NCI-H1436 (cell line): Measurements from ENCODE around the gene GCC2.
"Not testable (repeated sequence)": the region's sequence is repeated elsewhere in the genome, so short reads cannot be mapped to it uniquely, and the experiment has no call there.

ENCODE experiments used
- DNase-seq: peaks from one replicate; lab custom pipeline; 2025; lab: John Stamatoyannopoulos, UW

GCC2 gene

GRCh38 chr2:108448678-108449409, at the start of gene GCC2:
TSS of gene GCC2 (plus strand) at chr2:108449206. CDS start at chr2:108449275, 69 bp downstream.
- DNase-seq: peak; percentile 91

GRCh38 chr2:108399479-108399878, 49.5 kb upstream of the GCC2 start:
- DNase-seq: no peak

GRCh38 chr2:108401800-108402199, 47.2 kb upstream of the GCC2 start:
- DNase-seq: no peak

GRCh38 chr2:108403494-108403893, 45.5 kb upstream of the GCC2 start:
- DNase-seq: no peak

GRCh38 chr2:108404784-108405397, 44.1 kb upstream of the GCC2 start:
- DNase-seq: no peak

GRCh38 chr2:108407864-108408729, 40.9 kb upstream of the GCC2 start:
- no peak for DNase-seq

GRCh38 chr2:108409768-108410167, 39.2 kb upstream of the GCC2 start:
- no peak for DNase-seq

GRCh38 chr2:108412995-108413710, 35.9 kb upstream of the GCC2 start:
- no peak for DNase-seq

- no peak for DNase-seq
Observed at GRCh38 chr2:108413711-108414095, 35.3 kb upstream of the GCC2 start.

- DNase-seq: no peak
Observed at GRCh38 chr2:108414256-108414876, 34.6 kb upstream of the GCC2 start.

GRCh38 chr2:108414945-108415344, 34.1 kb upstream of the GCC2 start:
- DNase-seq: no peak

GRCh38 chr2:108417254-108417653, 31.8 kb upstream of the GCC2 start:
- no peak for DNase-seq

GRCh38 chr2:108418416-108418815, 30.6 kb upstream of the GCC2 start:
- no peak for DNase-seq

GRCh38 chr2:108423067-108423466, 25.9 kb upstream of the GCC2 start:
- DNase-seq: no peak

- DNase-seq: no peak
Observed at GRCh38 chr2:108423502-108424251, 25.3 kb upstream of the GCC2 start.

GRCh38 chr2:108428286-108429009, 20.6 kb upstream of the GCC2 start:
- DNase-seq: no peak

GRCh38 chr2:108435578-108435977, 13.4 kb upstream of the GCC2 start:
- not testable (repeated sequence) for DNase-seq

- no peak for DNase-seq
Observed at GRCh38 chr2:108436976-108437375, 12.0 kb upstream of the GCC2 start.

GRCh38 chr2:108441712-108442111, 7.3 kb upstream of the GCC2 start:
- DNase-seq: no peak
